Measurements from ENCODE around the gene FMR1NB.

Gene FMR1NB, protein sequence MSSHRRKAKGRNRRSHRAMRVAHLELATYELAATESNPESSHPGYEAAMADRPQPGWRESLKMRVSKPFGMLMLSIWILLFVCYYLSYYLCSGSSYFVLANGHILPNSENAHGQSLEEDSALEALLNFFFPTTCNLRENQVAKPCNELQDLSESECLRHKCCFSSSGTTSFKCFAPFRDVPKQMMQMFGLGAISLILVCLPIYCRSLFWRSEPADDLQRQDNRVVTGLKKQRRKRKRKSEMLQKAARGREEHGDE

DNA sequence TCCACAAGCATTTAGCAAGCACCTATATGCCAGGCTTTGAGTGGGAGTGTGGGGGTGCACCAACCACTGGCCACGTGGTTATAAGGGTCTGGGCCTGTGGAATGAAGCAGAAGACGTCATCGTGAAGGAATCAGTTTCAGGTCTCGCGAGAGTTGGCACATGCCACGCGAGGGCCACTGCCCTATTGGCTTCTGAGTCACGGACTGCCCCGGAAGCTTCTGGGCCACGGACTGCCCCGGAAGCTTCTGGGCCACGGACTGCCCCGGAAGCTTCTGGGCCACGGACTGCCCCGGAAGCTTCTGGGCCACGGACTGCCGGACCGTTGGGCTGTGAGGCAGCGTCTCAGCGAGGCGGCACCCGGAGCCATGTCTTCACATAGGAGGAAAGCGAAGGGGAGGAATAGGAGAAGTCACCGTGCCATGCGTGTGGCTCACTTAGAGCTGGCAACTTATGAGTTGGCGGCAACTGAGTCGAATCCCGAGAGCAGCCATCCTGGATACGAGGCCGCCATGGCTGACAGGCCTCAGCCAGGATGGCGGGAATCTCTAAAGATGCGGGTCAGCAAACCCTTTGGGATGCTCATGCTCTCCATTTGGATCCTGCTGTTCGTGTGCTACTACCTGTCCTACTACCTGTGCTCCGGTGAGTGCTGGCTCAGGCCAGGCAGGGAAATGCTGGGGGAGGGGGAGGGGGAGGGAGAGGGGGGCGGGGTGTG is at the start of gene FMR1NB:
TSS of gene FMR1NB (plus strand) at position 300 of the 715 bp plus-strand sequence. CDS start at position 366, 66 bp downstream.
- H3K9me3 ChIP-seq (ENCODE audit: severe bottlenecking), result no peaks in the 10 kb centered on the region
- no peak for DNase-seq (ENCODE audit: low spot score)
- no peak within 1 kb of the TSS for H3K4me3 ChIP-seq (ENCODE audit: severe bottlenecking)
- H3K36me3 ChIP-seq (ENCODE audit: low read depth), result no peaks in the 10 kb centered on the region
- no peak within 1 kb of the TSS for H3K27ac ChIP-seq (ENCODE audit: poor library complexity, severe bottlenecking)
- no peak for TF ChIP-seq CTCF (IDR thresholded peaks at IDR 0.05; ENCODE audit: poor library complexity, severe bottlenecking)
- no peaks in the 10 kb centered on the region for H3K4me1 ChIP-seq (ENCODE audit: insufficient read depth, poor library complexity, severe bottlenecking)
- ATAC-seq (ENCODE audit: low read depth), result no peak
- no peaks in the 10 kb centered on the region for H3K27me3 ChIP-seq (ENCODE audit: insufficient read depth, poor library complexity, severe bottlenecking)

DNA sequence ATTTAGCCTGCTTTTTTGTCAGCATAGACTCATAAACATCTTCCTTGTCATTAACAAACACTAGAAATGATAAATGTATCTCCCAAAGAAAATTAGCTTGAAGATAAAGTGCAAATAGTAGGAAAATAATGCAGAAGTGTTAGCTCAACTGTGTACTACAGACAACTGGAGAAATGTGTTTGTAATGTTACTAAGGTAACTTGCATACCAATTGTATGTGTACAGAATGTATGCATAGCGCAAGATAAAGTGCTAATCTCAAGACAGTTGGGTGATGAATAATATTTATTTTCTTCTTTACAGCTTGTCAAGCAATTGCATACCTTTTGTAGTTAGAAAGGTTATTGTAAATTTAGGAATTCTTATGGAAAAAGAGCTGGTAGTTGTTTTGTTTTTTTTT is 47.3 kb upstream of the FMR1NB start:
- no peak for TF ChIP-seq CTCF (IDR thresholded peaks at IDR 0.05; ENCODE audit: poor library complexity, severe bottlenecking)
- Histone ChIP-seq H3K27me3 (ENCODE audit: insufficient read depth, poor library complexity, severe bottlenecking) (no peaks in the 10 kb centered on the region), H3K27ac (ENCODE audit: poor library complexity, severe bottlenecking) (no peak overlapping the region), H3K9me3 (ENCODE audit: severe bottlenecking) (no peaks in the 10 kb centered on the region), H3K36me3 (ENCODE audit: low read depth) (peaks cover 22% of the 10 kb centered on the region; the same call in 1 of the 2 replicates), H3K4me1 (ENCODE audit: insufficient read depth, poor library complexity, severe bottlenecking) (no peaks in the 10 kb centered on the region), H3K4me3 (ENCODE audit: severe bottlenecking) (no peak overlapping the region)
- ATAC-seq (ENCODE audit: low read depth) (no peak), DNase-seq (ENCODE audit: low spot score) (no peak)

GRCh38 chrX:147935156-147935758 is 45.9 kb upstream of the FMR1NB start:
- TF ChIP-seq CTCF (IDR thresholded peaks at IDR 0.05; ENCODE audit: poor library complexity, severe bottlenecking), result no peak
- Histone ChIP-seq H3K4me1 (ENCODE audit: insufficient read depth, poor library complexity, severe bottlenecking) (no peaks in the 10 kb centered on the region), H3K4me3 (ENCODE audit: severe bottlenecking) (no peak overlapping the region), H3K27me3 (ENCODE audit: insufficient read depth, poor library complexity, severe bottlenecking) (no peaks in the 10 kb centered on the region), H3K36me3 (ENCODE audit: low read depth) (peaks cover 22% of the 10 kb centered on the region; the same call in 1 of the 2 replicates), H3K9me3 (ENCODE audit: severe bottlenecking) (no peaks in the 10 kb centered on the region), H3K27ac (ENCODE audit: poor library complexity, severe bottlenecking) (no peak overlapping the region)
- ATAC-seq (ENCODE audit: low read depth) (no peak), DNase-seq (ENCODE audit: low spot score) (no peak)

DNA sequence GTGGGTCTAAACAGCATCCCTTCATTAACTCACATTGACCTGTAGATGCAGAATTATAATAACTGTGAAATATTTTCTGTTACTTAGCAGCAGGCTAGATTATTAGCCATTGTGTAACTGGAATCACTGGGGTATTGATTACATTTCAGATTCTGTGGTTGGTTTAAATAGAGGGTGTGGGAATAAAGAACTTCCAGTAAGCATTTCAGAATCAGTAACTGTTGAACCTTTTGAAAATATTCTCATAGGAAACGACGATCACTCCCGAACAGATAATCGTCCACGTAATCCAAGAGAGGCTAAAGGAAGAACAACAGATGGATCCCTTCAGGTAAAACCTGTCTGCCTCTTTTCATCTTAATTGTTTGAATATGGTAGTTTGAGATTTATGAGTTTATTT is 35.9 kb upstream of the FMR1NB start:
- H3K27me3 ChIP-seq (ENCODE audit: insufficient read depth, poor library complexity, severe bottlenecking), result no peaks in the 10 kb centered on the region
- H3K4me1 ChIP-seq (ENCODE audit: insufficient read depth, poor library complexity, severe bottlenecking), result no peaks in the 10 kb centered on the region
- no peak for TF ChIP-seq CTCF (IDR thresholded peaks at IDR 0.05; ENCODE audit: poor library complexity, severe bottlenecking)
- H3K9me3 ChIP-seq (ENCODE audit: severe bottlenecking), result no peaks in the 10 kb centered on the region
- no peak overlapping the region for H3K4me3 ChIP-seq (ENCODE audit: severe bottlenecking)
- no peak for ATAC-seq (ENCODE audit: low read depth)
- no peak for DNase-seq (ENCODE audit: low spot score)
- H3K36me3 ChIP-seq (ENCODE audit: low read depth), result peaks cover 15% of the 10 kb centered on the region
- no peak overlapping the region for H3K27ac ChIP-seq (ENCODE audit: poor library complexity, severe bottlenecking)
